T-cell (primary cell): Measurements from ENCODE around the gene GNPTG. TPM values are rescaled to one million over a fixed set of nuclear protein-coding genes. Genes with fewer than 3 reads are reported as not detected.

Experiments
- ATAC-seq, 4 experiments: fragments of 200-7000 bp in 3 of 4; fragments of 150-1000 bp in 1 of 4; cut with Tn5 transposase; replicated peaks in 1 of 4; 1 replicate in 3 of 4; 2 replicates in 1 of 4; pipeline ENCODE4 v1.10.0; 2021; ENCODE audit warnings: moderate library complexity in 3 of 4, mild to moderate bottlenecking in 2 of 4, moderate number of reproducible peaks in 1 of 4
- CTCF ChIA-PET, 2 donors: fragments of 300-600 bp; sonication (Branson Sonifier 250); formaldehyde crosslinking; loops; one replicate each; lab custom pipeline; 2022; ENCODE audit warnings: antibody characterized with exemption in 2 of 2; lab: Charles Lee
- POLR2A ChIA-PET, 2 donors: fragments of 300-600 bp; sonication (Branson Sonifier 250); formaldehyde crosslinking; loops; one replicate each; lab custom pipeline; 2022; ENCODE audit warnings: antibody characterized with exemption in 2 of 2; lab: Charles Lee
- DNase-seq, 35 experiments: peaks; one replicate each; pipeline versions ENCODE4 v3.0.0 to v3.0.0-alpha.2; 2013 to 2023
- H3K27ac ChIP-seq: one replicate; pipeline ENCODE4 v1.5.1; 2013; ENCODE audit warnings: low read length
- H3K27me3 ChIP-seq, 2 experiments: replicated peaks in 1 of 2; 1 replicate in 1 of 2; 2 replicates in 1 of 2; pipeline versions ENCODE4 v1.6.1 to v1.7.0; 2013; ENCODE audit warnings: low read length in 1 of 2, mixed read lengths in 1 of 2; ENCODE audit not compliant: control insufficient read depth in 2 of 2, insufficient read depth in 2 of 2; ENCODE audit errors: extremely low read depth in 1 of 2
- H3K36me3 ChIP-seq, 2 donors: 1 replicate in 1 of 2; 2 replicates in 1 of 2; pipeline versions ENCODE4 v1.6.1 to v1.7.0; 2013; ENCODE audit warnings: low read length in 1 of 2; ENCODE audit not compliant: control insufficient read depth in 2 of 2, insufficient read depth in 1 of 2; ENCODE audit errors: extremely low read depth in 1 of 2
- H3K4me1 ChIP-seq, 2 experiments: 1 replicate in 1 of 2; 2 replicates in 1 of 2; pipeline versions ENCODE4 v1.6.1 to v1.7.0; 2013; ENCODE audit warnings: low read length in 2 of 2, mixed read lengths in 1 of 2; ENCODE audit not compliant: insufficient read depth in 2 of 2, control insufficient read depth in 1 of 2; ENCODE audit errors: extremely low read depth in 1 of 2
- H3K4me3 ChIP-seq, 2 donors: 1 replicate in 1 of 2; 2 replicates in 1 of 2; pipeline versions ENCODE4 v1.5.1 to v1.7.0; 2013; ENCODE audit warnings: mild to moderate bottlenecking in 2 of 2, low read length in 1 of 2, moderate library complexity in 1 of 2; ENCODE audit not compliant: control insufficient read depth in 1 of 2; ENCODE audit errors: extremely low read depth in 1 of 2
- H3K9me3 ChIP-seq: 2 replicates; pipeline ENCODE4 v1.7.0; 2013
- H3K27ac Mint-ChIP-seq, 2 donors: one replicate each; pipeline ENCODE4 v1.8.0; 2020 to 2021; ENCODE audit warnings: mild to moderate bottlenecking in 2 of 2, mixed read lengths in 2 of 2
- H3K27me3 Mint-ChIP-seq, 2 donors: one replicate each; pipeline ENCODE4 v1.8.0; 2021 to 2022; ENCODE audit warnings: mixed read lengths in 2 of 2
- H3K36me3 Mint-ChIP-seq: one replicate; pipeline ENCODE4 v1.8.0; 2021; ENCODE audit warnings: mixed read lengths
- H3K4me1 Mint-ChIP-seq, 3 donors: one replicate each; pipeline ENCODE4 v1.8.0; 2020 to 2022; ENCODE audit warnings: mixed read lengths in 3 of 3, mild to moderate bottlenecking in 1 of 3
- H3K4me3 Mint-ChIP-seq, 3 donors: one replicate each; pipeline ENCODE4 v1.8.0; 2020 to 2022; ENCODE audit warnings: mild to moderate bottlenecking in 3 of 3, mixed read lengths in 3 of 3, moderate library complexity in 3 of 3
- H3K9me3 Mint-ChIP-seq, 3 donors: one replicate each; pipeline ENCODE4 v1.8.0; 2020 to 2022; ENCODE audit warnings: mixed read lengths in 3 of 3
- WGBS: methylation state at CpG from one replicate; pipeline ENCODE4 v1.1.5; 2013; ENCODE audit warnings: missing lambda C conversion rate; ENCODE audit not compliant: insufficient coverage; 5-methylcytosine and 5-hydroxymethylcytosine counted together
- total RNA-seq, 35 experiments: library from RNA in 6 of 35; stranded (reverse) in 6 of 35; fragments of 120-200 nt in 1 of 35; gene quantifications; one replicate each; pipeline versions ENCODE4 v1.2.1 to v1.2.4 and lab custom pipeline; 2013 to 2026

Gene GNPTG
- total RNA-seq, 5 donors from 2014 or later (not counting 1 experiment from before 2014, with no cell fraction given), result 42.6 to 66.5 (median 63.1) TPM

- Histone ChIP-seq H3K27me3 (peaks cover 0 to 2% of the 10 kb centered on the region in 2 experiments), H3K4me3 (no peak overlapping the region), H3K4me1 (peaks cover 3 to 15% of the 10 kb centered on the region in 2 experiments), H3K9me3 (no peaks in the 10 kb centered on the region), H3K36me3 (peaks cover 13 to 41% of the 10 kb centered on the region in 2 donors), H3K27ac (no peak overlapping the region)
- WGBS, result 91% methylated on average over 10 of the region's 18 CpGs
- no peaks in the 10 kb centered on the region for H3K9me3 Mint-ChIP-seq
- H3K27ac Mint-ChIP-seq, result no peak overlapping the region
- H3K4me1 Mint-ChIP-seq, result peaks cover 10% of the 10 kb centered on the region in 3 donors
- H3K4me3 Mint-ChIP-seq, result no peak overlapping the region
- H3K27me3 Mint-ChIP-seq, result no peaks in the 10 kb centered on the region
- peaks cover 14% of the 10 kb centered on the region for H3K36me3 Mint-ChIP-seq
- ATAC-seq, result no peak
- ChIA-PET POLR2A (interaction anchor here in 1 of 2 donors (0.5 kb wide), 1 partner anchor 716 kb away, joined by 3 read pairs; no protein-coding TSS in a partner anchor), CTCF (no interaction called here)
- DNase-seq, result no peak
Measured at GRCh38 chr16:1383556-1383955, 31.8 kb downstream of the GNPTG start.

- no peak overlapping the region for H3K27ac Mint-ChIP-seq
- ChIA-PET CTCF (no interaction called here), POLR2A (no interaction called here)
- ATAC-seq (no peak), DNase-seq (no peak)
- Histone ChIP-seq H3K4me1 (peaks cover 0 to 2% of the 10 kb centered on the region in 2 experiments), H3K4me3 (no peak overlapping the region), H3K27ac (no peak overlapping the region), H3K27me3 (no peaks in the 10 kb centered on the region), H3K36me3 (peaks cover 13 to 55% of the 10 kb centered on the region in 2 donors), H3K9me3 (no peaks in the 10 kb centered on the region)
- no peaks in the 10 kb centered on the region for H3K27me3 Mint-ChIP-seq
- H3K36me3 Mint-ChIP-seq, result peaks cover 19% of the 10 kb centered on the region
- WGBS, result 96% methylated on average over 39 of the region's 39 CpGs
- H3K4me1 Mint-ChIP-seq, result peaks cover under 1 to 2% (median 2%) of the 10 kb centered on the region in 3 donors
- no peaks in the 10 kb centered on the region for H3K9me3 Mint-ChIP-seq
- no peak overlapping the region for H3K4me3 Mint-ChIP-seq
Measured at GRCh38 chr16:1385232-1385631, 33.5 kb downstream of the GNPTG start.

- 94% methylated on average over 10 of the region's 16 CpGs for WGBS
- Mint-ChIP-seq H3K36me3 (peaks cover 24% of the 10 kb centered on the region), H3K27ac (no peak overlapping the region), H3K4me3 (no peak overlapping the region), H3K4me1 (no peaks in the 10 kb centered on the region), H3K27me3 (no peaks in the 10 kb centered on the region), H3K9me3 (no peaks in the 10 kb centered on the region)
- CTCF ChIA-PET, result no interaction called here
- no peak overlapping the region for H3K4me3 ChIP-seq
- POLR2A ChIA-PET, result no interaction called here
- ATAC-seq (no peak), DNase-seq (no peak)
- H3K27me3 ChIP-seq, result no peaks in the 10 kb centered on the region
- H3K36me3 ChIP-seq, result peaks cover 21 to 56% of the 10 kb centered on the region in 2 donors
- H3K9me3 ChIP-seq, result no peaks in the 10 kb centered on the region
- peaks cover 0 to 3% of the 10 kb centered on the region in 2 experiments for H3K4me1 ChIP-seq
- H3K27ac ChIP-seq, result no peak overlapping the region
Measured at GRCh38 chr16:1387331-1387730, 35.6 kb downstream of the GNPTG start.

- no peaks in the 10 kb centered on the region for H3K27me3 Mint-ChIP-seq
- no peaks in the 10 kb centered on the region for H3K4me1 Mint-ChIP-seq
- Histone ChIP-seq H3K4me3 (no peak overlapping the region), H3K27me3 (no peaks in the 10 kb centered on the region), H3K9me3 (no peaks in the 10 kb centered on the region), H3K4me1 (peaks cover 0 to 3% of the 10 kb centered on the region in 2 experiments), H3K36me3 (peaks cover 21 to 68% of the 10 kb centered on the region in 2 donors), H3K27ac (no peak overlapping the region)
- POLR2A ChIA-PET, result interaction anchor here in 1 of 2 donors (0.6 kb wide), 1 partner anchor 420 kb away, joined by 9 read pairs; no protein-coding TSS in a partner anchor
- H3K9me3 Mint-ChIP-seq, result no peaks in the 10 kb centered on the region
- H3K27ac Mint-ChIP-seq, result no peak overlapping the region
- DNase-seq (no peak), ATAC-seq (no peak)
- CTCF ChIA-PET, result interaction anchor here in 1 of 2 donors (0.6 kb wide), 1 partner anchor 1521 kb away, joined by 4 read pairs; no protein-coding TSS in a partner anchor
- WGBS, result 100% methylated on average over 2 of the region's 7 CpGs
- H3K36me3 Mint-ChIP-seq, result peaks cover 30% of the 10 kb centered on the region
- H3K4me3 Mint-ChIP-seq, result no peak overlapping the region
Measured at GRCh38 chr16:1389762-1390161, 38.0 kb downstream of the GNPTG start.

GRCh38 chr16:1390239-1390779 lies 38.6 kb downstream of the GNPTG start:
- H3K4me3 ChIP-seq, result no peak overlapping the region
- H3K36me3 ChIP-seq, result peaks cover 21 to 66% of the 10 kb centered on the region in 2 donors
- H3K27me3 Mint-ChIP-seq, result no peaks in the 10 kb centered on the region
- H3K27ac ChIP-seq, result no peak overlapping the region
- H3K4me1 ChIP-seq, result peaks cover 0 to 3% of the 10 kb centered on the region in 2 experiments
- no peaks in the 10 kb centered on the region for H3K27me3 ChIP-seq
- H3K4me1 Mint-ChIP-seq, result no peaks in the 10 kb centered on the region
- no peak overlapping the region for H3K4me3 Mint-ChIP-seq
- no peaks in the 10 kb centered on the region for H3K9me3 Mint-ChIP-seq
- ChIA-PET POLR2A (interaction anchor here in 1 of 2 donors (0.6 kb wide), 1 partner anchor 420 kb away, joined by 9 read pairs; no protein-coding TSS in a partner anchor), CTCF (interaction anchor here in 1 of 2 donors (0.6 to 0.7 kb wide), 2 partner anchors 545 to 1520 kb away, joined by 3 to 4 read pairs; no protein-coding TSS in a partner anchor)
- H3K9me3 ChIP-seq, result no peaks in the 10 kb centered on the region
- H3K36me3 Mint-ChIP-seq, result peaks cover 27% of the 10 kb centered on the region
- DNase-seq (no peak), ATAC-seq (no peak)
- H3K27ac Mint-ChIP-seq, result no peak overlapping the region
- WGBS, result 62% methylated on average over 28 of the region's 28 CpGs

- Histone ChIP-seq H3K36me3 (peaks cover 32 to 59% of the 10 kb centered on the region in 2 donors), H3K9me3 (no peaks in the 10 kb centered on the region), H3K27ac (no peak overlapping the region), H3K27me3 (no peaks in the 10 kb centered on the region), H3K4me3 (no peak overlapping the region), H3K4me1 (peaks cover 0 to 3% of the 10 kb centered on the region in 2 experiments)
- Mint-ChIP-seq H3K27ac (no peak overlapping the region), H3K4me3 (no peak overlapping the region), H3K4me1 (no peaks in the 10 kb centered on the region), H3K27me3 (no peaks in the 10 kb centered on the region), H3K36me3 (peaks cover 25% of the 10 kb centered on the region), H3K9me3 (no peaks in the 10 kb centered on the region)
- ATAC-seq, result no peak
- WGBS, result 94% methylated on average over 16 of the region's 17 CpGs
- CTCF ChIA-PET, result no interaction called here
- no peak for DNase-seq
- POLR2A ChIA-PET, result no interaction called here
Measured at GRCh38 chr16:1392826-1393225, 41.1 kb downstream of the GNPTG start.
